Activated CD4-positive, CD25-positive, alpha-beta regulatory T cell (primary cell): Measurements from ENCODE around the gene CCKAR.

Source experiments
- DNase-seq, 4 experiments: peaks; one replicate each; lab custom pipeline; 2025; lab: John Stamatoyannopoulos, UW

CCKAR gene

DNA sequence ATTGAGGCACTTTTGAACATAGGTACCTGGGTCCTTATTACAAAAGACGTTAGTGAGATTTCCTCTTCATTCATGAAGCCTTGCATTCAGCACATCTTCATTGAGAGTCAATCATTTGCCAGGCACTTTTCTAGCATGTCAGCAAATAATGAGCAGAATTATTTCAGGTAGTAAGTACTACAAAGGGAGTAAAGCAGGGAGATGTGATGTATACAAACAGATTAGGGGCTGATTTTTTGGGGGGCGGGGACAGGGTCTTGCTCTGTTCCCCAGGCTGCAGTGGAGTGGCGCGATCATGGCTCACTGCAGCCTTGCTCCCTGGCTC, 638 bp upstream of the CCKAR start:
- no peak for DNase-seq

GRCh38 chr4:26489101-26489985, 941 bp downstream of the CCKAR start:
- DNase-seq = no peak

DNA sequence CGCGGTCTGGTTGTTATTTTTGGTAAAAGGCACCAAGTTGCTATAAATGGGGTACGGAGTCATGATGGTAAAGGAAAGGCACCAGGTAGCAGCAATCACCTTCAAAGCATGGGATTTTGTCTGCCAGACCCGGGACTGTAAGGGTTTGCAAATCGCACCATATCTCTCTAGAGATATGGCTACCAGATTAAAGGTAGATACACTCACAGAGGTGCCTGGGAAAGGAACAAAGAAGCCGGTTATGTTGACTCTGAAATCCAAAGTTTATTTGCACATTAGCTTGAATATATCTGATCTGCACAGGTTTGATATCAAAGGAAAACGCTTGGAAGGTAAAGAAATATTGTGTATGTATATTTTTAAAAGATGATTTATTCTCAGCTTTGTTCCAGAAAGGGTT, 4.6 kb downstream of the CCKAR start:
- no peak for DNase-seq

DNA sequence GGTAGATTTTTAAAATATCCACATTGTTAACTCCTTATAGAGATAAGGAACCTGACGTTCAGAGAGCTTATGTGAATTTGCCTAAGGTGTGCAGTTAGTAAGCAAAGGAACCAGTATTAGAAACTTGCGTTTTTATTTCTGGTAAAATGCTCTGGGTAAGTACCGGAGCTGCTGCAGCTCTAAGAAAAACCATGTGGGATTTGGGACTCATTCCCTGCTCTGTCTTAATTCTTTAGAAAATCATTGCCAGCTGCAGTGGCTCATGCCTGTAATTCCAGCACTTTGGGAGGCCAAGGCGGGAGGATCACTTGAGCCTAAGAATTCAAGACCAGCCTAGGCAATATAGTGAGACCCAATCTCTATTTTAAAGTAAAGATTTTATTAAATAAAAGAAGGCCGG, 5.8 kb downstream of the CCKAR start:
- no peak for DNase-seq

GRCh38 chr4:26484032-26484515, 6.2 kb downstream of the CCKAR start:
- DNase-seq = no peak

DNA sequence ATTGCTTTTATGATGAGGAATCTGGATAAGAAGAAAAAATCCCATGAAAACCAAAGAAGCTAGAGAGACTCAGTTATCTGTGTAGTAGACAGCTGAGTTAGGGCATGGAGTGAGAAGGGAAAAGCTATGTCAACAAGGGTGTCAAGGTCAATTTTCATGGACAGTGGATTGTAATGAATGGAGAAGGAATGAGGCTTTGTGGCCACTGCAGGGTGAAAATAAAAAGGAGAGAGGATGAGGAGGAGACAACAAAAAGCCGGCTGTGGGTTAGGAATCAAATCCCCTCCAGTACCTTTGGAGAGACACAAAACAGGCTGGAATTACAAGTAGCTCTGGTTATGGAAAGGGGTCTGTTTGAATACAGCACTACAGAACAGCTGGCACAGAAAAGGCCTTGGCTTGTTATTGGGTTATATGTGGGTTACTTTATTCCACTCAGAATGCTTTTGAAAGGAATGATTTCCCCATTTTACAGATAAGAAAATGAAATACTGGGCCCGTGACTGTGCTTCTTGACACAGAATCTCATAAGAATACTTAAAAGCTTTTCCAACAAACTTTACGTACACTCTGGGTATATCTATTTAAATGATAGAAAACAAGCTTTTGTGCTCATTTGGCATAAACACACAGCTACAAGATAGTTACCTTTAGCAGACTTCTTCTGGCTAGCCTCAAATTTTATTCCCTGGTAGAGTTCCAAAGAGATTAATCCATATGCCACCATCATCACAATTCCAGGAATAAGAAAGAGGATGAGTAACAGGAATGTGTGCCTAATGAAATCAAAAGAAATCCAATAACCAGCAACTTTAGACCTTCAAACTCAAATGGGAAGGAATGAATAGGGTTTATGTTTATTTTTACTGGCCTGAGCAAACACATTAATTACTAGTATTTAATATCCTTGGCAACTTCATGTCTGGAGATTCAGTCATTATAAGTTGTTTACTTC, 7.5 kb downstream of the CCKAR start:
- DNase-seq = no peak

- DNase-seq = no peak
These were observed 12.0 kb downstream of the CCKAR start for GRCh38 chr4:26478330-26478729.

DNA sequence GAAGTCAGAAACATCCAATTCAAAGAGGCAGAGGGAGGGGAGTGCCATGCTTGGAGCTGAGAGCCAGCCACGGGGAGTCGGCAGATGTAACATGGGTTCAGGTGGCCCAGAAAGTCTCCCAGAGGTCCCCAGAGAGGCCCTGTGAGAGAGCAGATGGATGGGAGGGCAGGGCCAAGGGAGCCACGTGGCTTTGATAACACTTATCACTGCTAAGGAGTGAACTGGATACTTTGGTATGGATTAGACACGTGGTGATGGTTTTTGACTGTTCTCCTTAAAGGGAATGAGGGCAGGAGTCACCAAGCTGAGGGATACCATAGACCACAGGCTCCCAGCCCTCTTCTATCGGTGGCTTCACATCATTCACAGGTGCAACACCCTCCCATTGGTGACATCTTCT, 13.7 kb downstream of the CCKAR start:
- DNase-seq = no peak

DNA sequence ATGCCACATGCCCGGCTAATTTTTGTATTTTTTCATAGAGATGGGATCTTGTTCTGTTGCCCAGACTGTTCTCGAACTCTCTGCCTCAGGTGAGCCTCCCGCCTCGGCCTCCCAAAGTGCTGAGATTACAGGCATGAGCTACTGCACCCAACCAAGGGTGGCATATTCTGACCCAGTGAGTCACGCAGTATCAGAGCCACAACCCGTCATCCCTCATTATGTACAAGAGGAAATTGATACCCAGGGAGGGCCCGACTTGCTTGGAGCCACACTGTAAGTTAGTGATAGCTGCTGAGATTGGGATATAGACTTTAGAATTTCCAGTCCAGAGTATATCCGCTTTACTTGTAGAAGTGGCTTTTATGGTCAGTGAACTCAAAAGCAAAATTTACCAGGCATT, 14.6 kb downstream of the CCKAR start:
- no peak for DNase-seq

DNA sequence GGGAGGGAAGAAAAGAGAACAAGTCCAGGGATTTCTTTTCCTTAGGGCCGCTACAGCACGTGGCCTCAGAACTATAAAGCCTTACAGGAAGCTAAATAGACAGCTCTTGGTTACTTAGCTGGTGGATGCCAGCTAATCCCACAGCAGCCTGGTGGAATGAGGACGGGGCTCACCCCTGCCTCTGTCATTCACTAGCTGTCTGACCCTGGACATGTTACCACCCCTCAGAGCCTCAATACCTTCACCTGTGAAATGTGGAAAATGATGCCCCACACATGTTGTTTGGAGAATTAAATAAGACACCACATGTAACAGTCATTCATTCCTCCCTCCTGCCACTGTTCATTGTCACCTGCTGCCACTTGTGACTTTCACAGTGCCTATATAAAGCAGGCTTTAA, 15.7 kb downstream of the CCKAR start:
- DNase-seq = no peak

DNA sequence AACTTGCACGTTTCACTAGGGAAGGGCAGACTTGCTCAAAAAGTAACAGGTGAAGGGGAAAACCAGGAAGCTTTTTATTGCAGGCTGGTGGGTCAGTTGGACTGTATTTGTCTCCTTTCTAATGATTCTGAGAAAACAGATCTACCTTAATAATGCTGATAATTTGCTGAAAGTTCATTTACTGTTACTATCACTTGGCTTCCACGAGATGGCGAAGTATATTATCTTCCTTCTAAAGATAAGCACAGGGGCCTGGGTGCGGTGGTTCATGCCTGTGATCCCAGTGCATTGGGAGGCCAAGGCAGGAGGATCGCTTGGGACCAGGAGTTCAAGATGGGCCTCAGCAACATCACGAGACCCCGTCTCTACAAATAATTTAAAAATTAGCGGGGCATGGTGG, 16.4 kb downstream of the CCKAR start:
- no peak for DNase-seq

GRCh38 chr4:26471890-26472289, 18.4 kb downstream of the CCKAR start:
- no peak for DNase-seq

GRCh38 chr4:26468977-26469376, 21.3 kb downstream of the CCKAR start:
- no peak for DNase-seq

- no peak for DNase-seq
These were observed 21.9 kb downstream of the CCKAR start for GRCh38 chr4:26468283-26468949.

GRCh38 chr4:26467724-26468123, 22.6 kb downstream of the CCKAR start:
- no peak for DNase-seq

DNA sequence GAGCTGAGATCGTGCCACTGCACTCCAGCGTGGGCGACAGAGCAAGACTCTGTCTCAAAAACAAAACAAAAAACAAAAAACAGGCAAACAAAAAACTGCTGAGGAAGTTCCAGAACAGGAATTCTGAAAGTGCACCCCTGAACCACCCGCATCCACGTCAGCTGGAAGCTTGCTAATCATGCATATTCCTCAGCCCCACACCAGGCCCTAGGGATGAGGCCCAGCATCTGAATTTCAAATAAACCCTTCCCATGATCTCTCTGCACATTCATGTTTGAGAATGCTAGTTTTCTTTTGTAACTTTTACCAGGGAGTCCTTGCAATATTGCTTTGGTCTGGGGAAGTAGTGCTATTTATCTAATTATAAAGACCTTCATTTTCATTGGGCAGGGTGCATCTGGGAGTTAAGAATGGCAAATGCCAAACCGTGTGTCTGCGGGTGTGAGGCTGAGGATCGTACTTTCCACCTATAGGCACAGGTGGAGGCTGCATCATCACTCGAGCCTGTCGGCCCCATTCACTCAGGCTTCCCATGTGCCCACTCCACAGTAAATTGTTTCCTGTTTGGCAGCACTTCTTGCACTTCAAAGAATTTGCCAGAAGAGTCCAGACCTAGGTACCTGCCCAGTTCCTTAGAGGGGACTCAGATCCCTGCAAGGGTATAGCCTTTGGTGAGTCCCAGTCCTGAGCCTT, 23.6 kb downstream of the CCKAR start:
- DNase-seq = no peak

GRCh38 chr4:26464420-26465095, 25.7 kb downstream of the CCKAR start:
- no peak for DNase-seq

DNA sequence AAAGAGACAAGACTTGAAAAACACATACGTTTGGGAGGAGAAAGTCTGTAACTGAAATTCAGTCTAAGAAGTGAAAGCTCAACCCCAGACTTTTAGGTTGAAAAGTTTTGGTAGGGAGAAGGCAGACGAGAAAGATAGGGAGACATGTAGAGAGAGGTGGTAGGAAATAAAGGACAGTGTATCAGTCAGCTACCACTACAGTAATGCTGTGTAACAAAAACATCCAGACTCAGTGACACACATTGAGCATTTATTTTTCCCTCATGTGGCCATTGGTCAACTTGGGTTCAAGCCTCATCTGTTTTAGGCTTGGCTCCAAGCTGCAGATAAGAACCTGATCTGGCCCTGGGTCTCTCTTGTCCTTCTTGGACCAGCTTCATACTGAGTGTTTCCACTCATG, 26.9 kb downstream of the CCKAR start:
- no peak for DNase-seq

- DNase-seq = no peak
These were observed 27.4 kb downstream of the CCKAR start for GRCh38 chr4:26462874-26463273.

- no peak for DNase-seq
These were observed 30.3 kb downstream of the CCKAR start for GRCh38 chr4:26459756-26460530.
